ENCODE data around the gene ALK.

The ALK gene

DNA sequence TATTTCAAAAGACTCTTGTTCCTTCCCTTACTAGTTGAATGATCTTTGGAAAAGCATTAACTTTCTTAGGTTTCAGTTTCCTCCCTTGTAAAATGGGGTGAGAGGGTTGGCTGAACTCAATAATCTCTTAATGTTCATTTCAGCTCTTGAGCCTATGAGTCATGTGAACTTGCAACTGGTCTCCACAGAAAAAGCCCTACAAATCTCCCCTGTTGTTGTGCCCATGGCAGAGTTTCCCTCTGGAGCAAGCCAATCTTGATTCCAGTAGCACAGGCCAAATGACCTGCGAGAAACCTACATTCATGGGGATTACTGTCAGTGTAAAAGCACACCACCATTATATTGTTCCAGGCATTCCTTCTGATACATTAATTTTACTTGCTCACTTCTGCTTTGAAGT lies 388.9 kb downstream of the ALK start:
- no peak for DNase-seq (ENCODE audit: low read depth)
- no peak overlapping the region for H3K4me3 ChIP-seq (ENCODE audit: low read depth, low read length)
- TF ChIP-seq CTCF (IDR thresholded peaks at IDR 0.05; ENCODE audit: insufficient read depth, low read depth, low read length, missing control alignments) = no peak

- TF ChIP-seq CTCF (IDR thresholded peaks at IDR 0.05; ENCODE audit: insufficient read depth, low read depth, low read length, missing control alignments) = no peak
- DNase-seq (ENCODE audit: low read depth) = no peak
Measured at GRCh38 chr2:29531626-29532025, 389.8 kb downstream of the ALK start.

GRCh38 chr2:29530281-29530680 lies 391.1 kb downstream of the ALK start:
- TF ChIP-seq CTCF (IDR thresholded peaks at IDR 0.05; ENCODE audit: insufficient read depth, low read depth, low read length, missing control alignments) = no peak
- no peak for DNase-seq (ENCODE audit: low read depth)
- no peak overlapping the region for H3K4me3 ChIP-seq (ENCODE audit: low read depth, low read length)

More at GRCh38 chr2:29531626-29532025, 389.8 kb downstream of the ALK start:
- no peak overlapping the region for H3K4me3 ChIP-seq (ENCODE audit: low read depth, low read length)

GRCh38 chr2:29528891-29529520 lies 392.4 kb downstream of the ALK start:
- no peak for TF ChIP-seq CTCF (IDR thresholded peaks at IDR 0.05; ENCODE audit: insufficient read depth, low read depth, low read length, missing control alignments)
- H3K4me3 ChIP-seq (ENCODE audit: low read depth, low read length) = no peak overlapping the region
- DNase-seq (ENCODE audit: low read depth) = no peak

- H3K4me3 ChIP-seq (ENCODE audit: low read depth, low read length) = no peak overlapping the region
- no peak for TF ChIP-seq CTCF (IDR thresholded peaks at IDR 0.05; ENCODE audit: insufficient read depth, low read depth, low read length, missing control alignments)
- no peak for DNase-seq (ENCODE audit: low read depth)
Measured at GRCh38 chr2:29528371-29528770, 393.0 kb downstream of the ALK start.

- no peak for DNase-seq (ENCODE audit: low read depth)
- TF ChIP-seq CTCF (IDR thresholded peaks at IDR 0.05; ENCODE audit: insufficient read depth, low read depth, low read length, missing control alignments) = no peak
- no peak overlapping the region for H3K4me3 ChIP-seq (ENCODE audit: low read depth, low read length)
Measured at GRCh38 chr2:29527947-29528346, 393.4 kb downstream of the ALK start.

All from GM12865 (cell line).